Skin of body (tissue), 2 donors: ENCODE measurements around the gene HOXA1. TPM values are rescaled to one million over a fixed set of nuclear protein-coding genes. Genes with fewer than 3 reads are reported as not detected.

Experiments used
- DNase-seq: peaks from one replicate; lab custom pipeline; 2025; lab: John Stamatoyannopoulos, UW
- total RNA-seq: library from RNA; depleted of rRNA; stranded (reverse); fragments of >200 nt; gene quantifications from one replicate; pipeline ENCODE4 v1.2.3, GENCODE V29; 2014

The HOXA1 gene
- total RNA-seq, 1 donor from 2014 or later: 0.59 TPM

DNA sequence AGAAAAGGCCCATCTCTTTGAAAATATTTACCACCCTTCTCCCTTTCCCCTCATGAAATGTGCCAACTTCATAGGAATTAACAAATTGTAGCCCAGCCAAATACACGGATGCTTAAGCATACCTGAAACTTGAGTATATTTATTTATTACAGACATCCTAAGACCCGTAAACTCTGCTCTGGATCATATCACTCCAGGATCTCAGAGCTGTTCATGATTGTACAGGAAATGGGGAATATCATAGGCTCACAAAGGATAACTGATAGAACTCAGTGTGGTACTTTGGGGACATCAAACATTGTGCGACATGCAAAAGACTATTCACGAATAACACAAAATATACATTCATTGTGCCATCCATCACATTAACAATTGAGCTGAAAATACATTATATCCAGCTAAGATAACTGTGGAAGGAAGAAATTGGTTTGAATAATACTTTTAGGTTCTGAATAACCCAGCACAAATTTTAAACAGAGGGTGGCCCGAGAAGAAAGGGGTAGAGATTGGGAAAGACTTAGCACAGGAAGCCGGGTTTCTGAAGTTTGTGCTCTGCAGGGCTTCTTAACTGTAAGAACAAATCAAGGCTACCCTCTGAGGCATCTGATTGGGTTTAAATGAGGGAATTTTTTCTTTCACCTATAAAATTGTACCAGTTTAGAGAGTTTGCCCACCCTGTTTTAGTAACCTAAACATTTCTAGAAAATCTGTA, 2.5 kb downstream of the HOXA1 start:
- no peak for DNase-seq

- no peak for DNase-seq
These were observed 3.0 kb downstream of the HOXA1 start for GRCh38 chr7:27092819-27093110.

DNA sequence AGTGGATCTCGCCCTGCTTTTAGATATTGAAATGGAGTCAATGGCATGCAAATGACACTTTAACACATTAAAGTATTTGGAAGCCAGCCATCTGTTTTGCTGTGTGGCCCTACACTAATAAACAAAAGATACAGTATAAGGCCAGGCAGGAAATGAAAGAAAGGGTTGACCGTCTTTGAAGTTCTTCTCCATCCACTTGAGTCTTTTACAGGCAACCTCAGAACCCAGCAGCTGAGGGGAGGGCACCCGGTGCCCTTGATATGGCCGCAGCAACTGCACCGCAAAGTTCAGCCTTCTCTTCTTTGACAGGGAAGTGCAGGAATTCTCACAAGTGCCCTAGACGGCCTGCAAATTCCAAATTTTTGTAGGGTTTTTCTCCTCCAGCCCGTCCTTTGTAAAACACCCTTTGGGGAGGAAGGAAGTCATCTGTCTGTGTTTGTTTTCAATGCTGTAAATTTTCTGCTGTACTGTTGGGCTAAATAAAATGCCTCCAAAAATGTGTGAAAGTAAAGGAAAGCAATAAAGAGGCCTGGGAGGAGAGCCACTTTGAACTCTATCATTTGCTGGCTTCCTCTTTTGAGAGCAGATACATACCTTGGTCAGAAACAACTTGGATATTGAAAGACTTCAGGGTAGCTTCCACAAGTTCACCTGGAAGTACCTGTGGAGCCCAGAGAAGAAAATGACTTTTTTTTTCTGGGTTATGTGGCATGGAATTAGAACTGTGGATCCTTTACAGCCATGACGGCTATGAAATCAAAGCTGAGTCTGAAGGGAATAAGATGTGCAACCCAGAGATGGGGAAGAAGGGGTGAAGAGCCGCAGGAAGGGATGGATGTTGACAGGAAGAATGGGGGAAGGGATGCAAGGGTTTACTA, 3.6 kb downstream of the HOXA1 start:
- DNase-seq: no peak

- no peak for DNase-seq
These were observed 4.7 kb downstream of the HOXA1 start for GRCh38 chr7:27091105-27091504.

GRCh38 chr7:27088002-27088922, 7.5 kb downstream of the HOXA1 start:
- DNase-seq: no peak

DNA sequence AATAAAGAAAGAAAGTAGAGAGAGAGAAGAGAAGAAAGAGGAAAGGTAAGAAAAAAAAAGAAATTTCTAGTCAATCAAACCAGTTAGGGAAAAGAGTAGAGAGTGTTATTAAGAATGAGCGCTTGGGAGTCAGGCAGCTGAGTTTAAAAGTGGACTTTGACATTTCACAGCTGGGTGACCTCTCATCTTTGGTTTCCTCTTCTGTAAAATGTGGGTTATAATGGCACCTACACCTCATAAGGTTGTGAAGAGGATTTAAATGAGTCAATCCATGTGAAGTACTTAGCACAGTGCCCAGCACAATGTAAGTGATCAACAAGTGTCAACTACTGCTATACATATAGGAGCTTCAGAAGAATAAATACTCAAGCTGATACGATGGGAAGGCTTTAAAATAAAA, 12.2 kb downstream of the HOXA1 start:
- DNase-seq: no peak

GRCh38 chr7:27082171-27082570, 13.6 kb downstream of the HOXA1 start:
- DNase-seq: no peak

GRCh38 chr7:27080844-27081436, 14.9 kb downstream of the HOXA1 start:
- no peak for DNase-seq

DNA sequence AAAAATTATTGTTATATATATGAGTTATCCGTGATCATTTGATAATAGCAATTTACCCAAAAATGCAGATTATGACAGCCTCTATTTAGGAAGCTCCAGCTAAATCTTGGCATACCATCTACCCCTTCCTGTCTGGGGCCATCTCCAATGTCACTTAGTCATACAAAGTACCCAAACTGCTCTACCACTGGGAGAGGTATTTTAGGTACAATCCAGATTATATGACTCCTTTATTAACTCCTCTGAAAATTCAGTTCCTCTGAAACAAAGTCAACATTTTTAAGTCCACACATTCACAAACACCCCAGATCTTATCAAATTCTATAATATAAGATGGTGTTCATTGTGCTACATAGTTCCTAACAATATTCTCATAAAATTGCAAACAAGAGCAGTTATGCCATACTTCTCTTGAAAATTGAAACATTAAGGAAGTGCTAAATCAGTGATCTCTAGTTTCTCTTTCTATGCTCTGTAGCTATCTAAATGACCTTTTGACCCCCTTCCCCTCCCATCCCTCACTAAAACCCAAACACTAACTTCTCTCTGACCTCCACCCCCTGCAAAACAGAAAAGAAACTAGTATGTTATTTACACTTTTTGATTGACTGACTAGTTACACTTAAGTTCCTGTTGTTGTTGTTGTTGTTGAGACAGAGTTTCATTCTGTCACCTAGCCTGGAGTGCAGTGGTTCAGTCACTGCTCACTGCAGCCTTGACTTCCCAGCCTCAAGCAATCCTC, 16.4 kb downstream of the HOXA1 start:
- DNase-seq: no peak

GRCh38 chr7:27078616-27079233, 17.1 kb downstream of the HOXA1 start:
- no peak for DNase-seq

DNA sequence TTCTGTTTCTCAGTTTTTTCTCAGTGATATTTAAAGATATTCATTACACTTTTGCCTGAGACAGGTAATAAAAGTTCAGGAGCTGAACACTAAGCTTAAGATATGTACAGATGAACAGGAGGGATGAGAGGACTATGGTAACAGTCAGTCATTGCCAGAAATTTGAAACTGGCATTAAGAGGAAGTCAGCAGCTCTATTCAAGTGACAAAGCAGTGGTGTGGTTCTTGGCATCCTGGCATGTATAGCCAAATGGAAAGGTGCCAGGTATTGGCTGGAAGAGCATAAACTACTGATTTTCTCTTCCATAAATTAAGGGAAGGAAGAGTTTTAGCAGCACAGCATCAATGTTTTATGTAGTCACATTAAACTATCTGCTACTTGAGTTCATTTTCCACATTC, 22.7 kb downstream of the HOXA1 start:
- no peak for DNase-seq

DNA sequence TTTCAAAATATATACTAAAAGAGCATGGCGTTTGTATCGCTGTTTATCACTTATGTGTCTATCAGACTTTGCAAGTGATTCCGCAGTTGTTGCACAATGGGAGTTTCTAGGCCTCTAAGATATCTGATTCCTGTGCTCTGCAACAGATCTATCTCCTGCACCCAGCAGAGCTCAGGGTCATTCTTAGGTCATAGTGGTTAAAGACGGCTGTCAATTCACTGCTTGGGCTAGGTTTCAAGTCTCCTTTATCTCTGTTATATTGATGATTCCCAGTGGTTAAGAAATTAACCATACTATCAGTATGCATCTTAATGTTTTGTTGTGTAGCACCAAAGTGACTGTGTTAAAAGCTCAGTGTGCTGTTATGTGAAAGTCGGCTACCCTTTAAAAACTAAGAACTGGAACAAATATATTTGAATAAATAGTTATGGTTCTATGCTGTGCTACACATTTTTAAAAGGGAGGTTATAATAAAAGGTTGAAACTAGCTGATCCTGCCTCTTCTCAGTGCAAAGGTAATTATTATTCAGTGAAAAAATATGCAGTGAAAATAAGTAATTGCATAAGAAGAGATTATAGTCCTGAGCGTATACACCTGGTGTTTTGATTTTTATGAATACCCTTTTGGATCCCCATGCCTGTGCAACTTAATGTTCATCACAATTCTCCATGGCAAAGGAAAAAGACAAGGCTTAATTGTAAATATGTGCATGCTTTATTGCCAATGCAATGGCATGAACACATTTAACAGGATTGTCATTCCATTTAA, 24.0 kb downstream of the HOXA1 start:
- DNase-seq: no peak

GRCh38 chr7:27068259-27068658, 27.5 kb downstream of the HOXA1 start:
- no peak for DNase-seq

DNA sequence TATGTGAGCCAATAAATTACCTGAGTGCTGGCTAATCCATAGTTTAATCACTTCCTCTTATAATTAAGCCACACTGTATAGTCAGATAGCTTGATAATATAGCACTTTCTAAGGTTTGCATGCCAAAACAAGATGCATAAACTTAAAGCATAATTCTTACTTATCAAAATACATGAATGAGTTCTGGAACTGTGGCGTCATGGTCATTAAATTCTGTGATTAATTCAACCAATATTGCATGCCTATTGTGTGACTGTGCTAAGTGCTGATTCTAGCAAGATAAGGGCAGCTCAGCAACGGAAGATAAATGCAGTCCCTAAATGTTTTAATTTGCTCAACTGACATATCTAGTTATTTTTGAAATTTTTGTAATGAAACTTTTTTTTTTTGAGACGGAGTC, 29.7 kb downstream of the HOXA1 start:
- no peak for DNase-seq

- no peak for DNase-seq
These were observed 30.1 kb downstream of the HOXA1 start for GRCh38 chr7:27065709-27066108.

DNA sequence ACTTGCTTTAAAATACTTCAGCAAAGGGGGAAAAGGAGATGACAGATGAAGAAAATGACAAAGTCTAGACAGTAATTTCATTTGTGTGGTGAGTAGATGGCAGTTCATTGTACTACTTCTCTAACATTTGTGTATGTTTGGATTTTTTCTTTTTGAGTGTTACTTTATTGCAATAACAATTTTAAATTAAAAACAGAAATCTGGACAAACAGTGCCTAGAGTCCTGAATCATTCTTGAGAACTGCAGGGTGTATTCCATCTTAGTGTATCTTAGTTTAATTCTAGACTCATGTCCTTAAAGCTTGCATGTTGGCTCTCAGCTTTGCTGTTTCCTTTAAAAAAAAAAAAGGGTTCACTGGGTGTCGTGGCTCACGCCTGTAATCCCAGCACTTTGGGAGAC, 31.1 kb downstream of the HOXA1 start:
- no peak for DNase-seq

DNA sequence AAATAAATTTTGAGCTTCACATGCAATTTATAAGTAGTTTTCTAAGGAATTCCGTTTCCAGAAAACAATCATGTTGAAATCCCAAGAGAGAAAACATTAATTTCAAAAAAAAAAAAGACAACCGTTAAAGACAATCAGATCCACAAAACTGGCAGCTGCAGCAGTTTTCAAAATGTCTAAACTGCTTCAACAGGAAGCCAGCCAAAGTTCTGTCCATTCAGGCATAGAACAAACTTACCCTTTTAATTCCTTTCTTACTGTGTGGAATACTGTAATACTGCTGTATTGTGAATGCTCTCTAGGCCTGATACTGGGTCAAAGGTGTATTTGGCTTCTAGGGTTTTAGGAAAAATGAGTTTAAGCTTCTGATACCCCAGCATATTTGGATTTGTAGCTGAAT, 31.6 kb downstream of the HOXA1 start:
- peak; percentile 51 for DNase-seq

DNA sequence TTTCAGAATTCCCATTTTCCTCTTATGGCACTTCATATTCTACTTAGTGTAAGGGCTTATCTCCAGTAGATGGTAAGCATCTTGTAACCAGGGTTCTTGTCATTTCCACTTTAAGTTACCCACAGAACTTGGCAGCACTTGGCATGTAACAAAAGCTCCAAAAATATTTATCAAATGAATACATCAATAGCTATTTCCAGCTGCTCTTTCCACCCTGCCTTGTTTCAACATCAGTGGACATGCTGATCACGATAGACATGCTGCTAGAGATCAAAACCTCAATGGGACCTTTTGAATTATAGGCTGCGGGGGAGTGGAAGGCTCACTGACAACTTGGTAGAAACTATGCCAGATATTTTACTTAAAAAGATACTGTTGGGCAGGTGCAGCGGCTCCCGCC, 32.9 kb downstream of the HOXA1 start:
- DNase-seq: no peak

DNA sequence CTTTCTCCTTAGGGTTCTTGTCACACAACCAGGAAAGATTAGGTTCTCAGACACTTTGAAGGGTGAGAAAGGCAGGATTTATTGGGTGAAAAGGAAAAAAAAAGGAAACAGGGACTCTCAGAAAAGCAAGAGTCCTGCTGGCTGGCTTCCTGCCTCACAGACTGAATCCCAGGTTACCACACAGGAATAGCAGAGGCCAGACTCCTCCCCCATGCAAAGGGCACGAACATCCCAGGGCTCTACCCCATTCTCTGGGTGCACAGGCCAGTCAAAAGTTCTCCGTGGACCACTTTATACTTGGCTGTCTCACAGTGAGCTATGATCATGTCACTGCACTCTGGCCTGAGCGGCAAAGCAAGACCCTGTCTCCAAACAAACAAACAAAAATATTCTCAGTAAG, 42.6 kb downstream of the HOXA1 start:
- DNase-seq: no peak

GRCh38 chr7:27051451-27051850, 44.3 kb downstream of the HOXA1 start:
- DNase-seq: no peak
